Retinal pigment epithelial cell (primary cell): ENCODE measurements around the gene HPSE.
A peak's percentile ranks its signal among the peaks of the same experiment; 100 is the strongest.

ENCODE experiments used
- DNase-seq: peaks from one replicate; pipeline ENCODE4 v3.0.0-alpha.2; 2010; ENCODE audit warnings: low read depth
- H3K4me3 ChIP-seq: 2 replicates; pipeline ENCODE4 v1.5.1; 2011; ENCODE audit warnings: mild to moderate bottlenecking, low read length, control low read depth, moderate library complexity
- TF ChIP-seq, protein P1 (sequence below): conservative IDR thresholded peaks from 2 replicates; pipeline ENCODE4 v1.5.1; 2011; ENCODE audit warnings: low read depth, low read length, control low read depth, inconsistent platforms

The HPSE gene

GRCh38 chr4:83334425-83335241, at the start of gene HPSE:
TSS of gene HPSE (minus strand) at chr4:83334848. CDS start at chr4:83334782, 66 bp downstream.
- peak; percentile 10 for DNase-seq

DNA sequence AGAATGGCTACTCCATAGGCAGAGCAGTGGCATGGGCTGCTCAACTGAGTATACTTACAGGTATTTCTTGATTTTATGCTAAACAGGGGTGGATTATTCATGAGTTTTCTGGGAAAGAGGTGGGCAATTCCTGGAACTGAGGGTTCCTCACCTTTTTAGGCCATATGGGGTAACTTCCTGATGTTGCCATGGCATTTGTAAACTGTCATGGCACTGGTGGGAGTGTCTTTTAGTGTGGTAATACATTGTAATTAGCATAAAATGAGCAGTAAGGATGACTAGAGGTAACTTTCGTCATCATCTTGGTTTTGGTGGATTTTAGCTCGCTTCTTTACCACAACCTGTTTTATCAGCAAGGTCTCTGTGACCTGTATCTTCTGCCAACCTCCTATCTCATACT, 48.2 kb upstream of the HPSE start:
- H3K4me3 ChIP-seq, result no peak overlapping the region
- no peak for DNase-seq
- TF ChIP-seq, protein P1, sequence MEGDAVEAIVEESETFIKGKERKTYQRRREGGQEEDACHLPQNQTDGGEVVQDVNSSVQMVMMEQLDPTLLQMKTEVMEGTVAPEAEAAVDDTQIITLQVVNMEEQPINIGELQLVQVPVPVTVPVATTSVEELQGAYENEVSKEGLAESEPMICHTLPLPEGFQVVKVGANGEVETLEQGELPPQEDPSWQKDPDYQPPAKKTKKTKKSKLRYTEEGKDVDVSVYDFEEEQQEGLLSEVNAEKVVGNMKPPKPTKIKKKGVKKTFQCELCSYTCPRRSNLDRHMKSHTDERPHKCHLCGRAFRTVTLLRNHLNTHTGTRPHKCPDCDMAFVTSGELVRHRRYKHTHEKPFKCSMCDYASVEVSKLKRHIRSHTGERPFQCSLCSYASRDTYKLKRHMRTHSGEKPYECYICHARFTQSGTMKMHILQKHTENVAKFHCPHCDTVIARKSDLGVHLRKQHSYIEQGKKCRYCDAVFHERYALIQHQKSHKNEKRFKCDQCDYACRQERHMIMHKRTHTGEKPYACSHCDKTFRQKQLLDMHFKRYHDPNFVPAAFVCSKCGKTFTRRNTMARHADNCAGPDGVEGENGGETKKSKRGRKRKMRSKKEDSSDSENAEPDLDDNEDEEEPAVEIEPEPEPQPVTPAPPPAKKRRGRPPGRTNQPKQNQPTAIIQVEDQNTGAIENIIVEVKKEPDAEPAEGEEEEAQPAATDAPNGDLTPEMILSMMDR, result no peak

More at GRCh38 chr4:83334425-83335241, at the start of gene HPSE:
- H3K4me3 ChIP-seq, result peak within 1 kb of the TSS; percentile 56
- TF ChIP-seq, protein P1, result no peak

DNA sequence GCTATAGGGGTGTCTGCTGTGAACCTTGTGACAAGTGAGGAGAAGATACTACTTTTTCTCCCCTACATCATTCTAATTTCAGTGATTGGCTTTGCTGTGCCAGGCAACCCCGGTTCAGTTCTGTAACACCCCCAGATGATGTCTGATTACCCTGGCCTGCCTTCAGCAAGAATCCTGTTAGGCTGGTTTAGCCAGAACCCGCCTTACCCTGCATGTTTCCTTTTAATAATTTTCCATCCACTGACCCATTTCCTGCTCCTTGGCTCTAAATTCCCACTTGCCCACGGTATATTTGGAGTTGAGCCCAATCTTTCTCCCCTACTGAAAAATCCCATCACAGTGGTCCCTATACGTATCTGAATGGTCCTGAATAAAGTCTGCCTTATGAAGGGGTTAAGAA, 46.5 kb upstream of the HPSE start:
- no peak for DNase-seq
- no peak overlapping the region for H3K4me3 ChIP-seq
- TF ChIP-seq, protein P1, result no peak

DNA sequence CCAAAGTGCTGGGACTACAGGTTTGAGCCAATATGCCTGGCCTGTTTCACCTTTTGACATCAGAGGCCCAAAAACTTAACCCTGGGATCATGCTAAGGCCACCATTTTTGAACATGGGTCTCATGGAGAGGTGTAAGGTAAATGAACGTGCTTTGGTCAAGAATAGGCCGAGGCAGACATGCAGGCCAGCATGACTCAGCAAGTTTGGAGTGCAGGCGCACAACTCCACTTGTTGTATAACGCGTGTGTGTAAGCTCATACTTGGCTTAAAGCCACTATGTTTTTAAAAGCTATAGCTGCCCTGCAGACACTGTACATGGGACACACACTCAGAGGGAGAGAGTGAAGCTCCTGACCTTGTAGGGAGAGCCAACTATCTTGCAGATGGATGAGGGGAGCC, 43.8 kb upstream of the HPSE start:
- TF ChIP-seq, protein P1, result no peak
- H3K4me3 ChIP-seq, result no peak overlapping the region
- no peak for DNase-seq

DNA sequence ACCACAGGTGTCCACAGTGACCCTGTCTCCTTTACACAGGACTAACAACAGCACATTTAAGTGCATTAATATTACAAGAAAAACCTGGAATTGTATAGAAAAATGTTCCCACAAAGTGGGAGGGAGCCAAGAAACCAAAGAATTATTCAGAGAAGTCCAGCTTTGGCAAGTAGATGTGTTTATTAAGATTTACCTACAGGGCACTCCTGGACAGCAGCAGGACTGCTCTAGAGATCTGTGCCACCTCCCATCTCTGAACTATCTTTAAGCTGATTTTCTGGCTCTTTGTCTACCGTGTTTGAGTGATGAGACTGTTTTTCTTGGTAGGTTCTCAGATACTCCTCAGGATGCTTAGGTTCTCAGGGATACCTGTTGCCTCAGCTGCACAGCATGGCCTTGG, 38.3 kb upstream of the HPSE start:
- no peak overlapping the region for H3K4me3 ChIP-seq
- TF ChIP-seq, protein P1, result no peak
- DNase-seq, result no peak

DNA sequence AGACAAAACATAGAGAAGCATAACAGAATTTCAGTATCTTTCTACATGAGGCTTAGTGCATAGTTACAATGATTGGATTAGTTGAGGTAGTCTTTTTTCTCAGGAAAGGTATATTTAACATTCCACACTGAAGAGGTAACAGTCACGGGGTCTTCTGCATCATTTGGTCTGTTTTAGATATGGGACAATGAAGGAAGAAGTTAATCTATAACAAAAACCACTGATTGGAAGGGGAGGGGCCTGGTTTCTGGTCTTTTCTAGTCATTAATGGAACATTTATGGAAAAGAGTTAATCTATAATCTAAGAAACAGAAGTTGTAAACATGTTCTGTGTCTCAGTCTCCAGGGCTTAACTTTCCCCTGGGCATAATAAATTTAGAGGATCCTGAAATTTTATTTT, 37.3 kb upstream of the HPSE start:
- H3K4me3 ChIP-seq, result no peak overlapping the region
- DNase-seq, result no peak
- TF ChIP-seq, protein P1, result no peak

DNA sequence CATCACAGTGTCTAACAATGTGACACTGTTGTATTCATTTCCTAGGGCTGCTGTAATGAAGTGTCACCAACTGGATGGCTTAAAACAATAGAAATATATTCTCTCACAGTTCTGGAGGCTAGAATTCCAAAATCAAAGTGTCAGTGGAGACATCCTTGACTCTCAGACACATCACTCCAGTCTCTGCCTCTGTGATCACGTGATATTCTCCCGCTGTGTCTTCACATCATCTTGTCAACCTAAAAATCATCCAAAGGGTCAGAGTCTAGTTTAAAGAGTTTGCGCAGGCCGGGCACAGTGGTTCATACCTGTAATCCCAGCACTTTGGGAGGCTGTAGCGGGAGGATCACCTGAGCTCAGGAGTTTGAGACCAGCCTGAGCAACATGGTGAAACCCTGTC, 36.6 kb upstream of the HPSE start:
- H3K4me3 ChIP-seq, result no peak overlapping the region
- DNase-seq, result no peak
- TF ChIP-seq, protein P1, result no peak
